WTC11 (cell line): ENCODE data around the gene VSIG2. TPM values are rescaled to one million over a fixed set of nuclear protein-coding genes. Genes with fewer than 3 reads are reported as not detected.

Source experiments
- ATAC-seq: fragments of 200-7000 bp; cut with Tn5 transposase; 2 replicates; pipeline ENCODE4 v1.10.0; 2021; ENCODE audit warnings: mild to moderate bottlenecking, moderate library complexity
- CTCF ChIA-PET: fragments of 300-600 bp; sonication (Branson Sonifier 250); formaldehyde crosslinking; loops from one replicate; lab custom pipeline; 2021; ENCODE audit warnings: antibody characterized with exemption; lab: Charles Lee
- POLR2A ChIA-PET: fragments of 350-600 bp; sonication (Branson Sonifier 250); formaldehyde crosslinking; loops from one replicate; lab custom pipeline; 2021; ENCODE audit warnings: antibody characterized with exemption; lab: Charles Lee
- DNase-seq: peaks from one replicate; pipeline ENCODE4 v3.0.0; 2021; ENCODE audit warnings: low spot score
- H3K27ac Mint-ChIP-seq: 2 replicates; pipeline ENCODE4 v1.8.0; 2021; ENCODE audit warnings: mixed read lengths
- H3K27me3 Mint-ChIP-seq: 2 replicates; pipeline ENCODE4 v1.8.0; 2021; ENCODE audit warnings: low read depth, mild to moderate bottlenecking, moderate library complexity, mixed read lengths
- H3K36me3 Mint-ChIP-seq: 2 replicates; pipeline ENCODE4 v1.8.0; 2021; ENCODE audit warnings: mixed read lengths
- H3K4me1 Mint-ChIP-seq: 2 replicates; pipeline ENCODE4 v1.8.0; 2022; ENCODE audit warnings: mixed read lengths
- H3K4me3 Mint-ChIP-seq: 2 replicates; pipeline ENCODE4 v1.8.0; 2021; ENCODE audit warnings: mild to moderate bottlenecking, moderate library complexity, mixed read lengths
- H3K9me3 Mint-ChIP-seq: 2 replicates; pipeline ENCODE4 v1.8.0; 2021; ENCODE audit warnings: mixed read lengths
- CDX4 ChIP-seq: fragments of 250-450 bp; sonication (Bioruptor Pico); IDR thresholded peaks from 2 replicates; pipeline ENCODE4 v1.9.0; 2021; ENCODE audit warnings: moderate library complexity, mild to moderate bottlenecking, inconsistent platforms, borderline replicate concordance
- CREM ChIP-seq: sonication (generic); formaldehyde crosslinking; IDR thresholded peaks from 2 replicates; pipeline ENCODE4 v1.8.1; 2022; ENCODE audit warnings: mild to moderate bottlenecking, missing genetic modification reagents, moderate library complexity
- E2F1 ChIP-seq: sonication (generic); formaldehyde crosslinking; IDR thresholded peaks from 2 replicates; pipeline ENCODE4 v1.8.0; 2022; ENCODE audit warnings: mild to moderate bottlenecking, missing genetic modification reagents
- FOXP1 ChIP-seq: sonication (generic); formaldehyde crosslinking; IDR thresholded peaks from 2 replicates; pipeline ENCODE4 v1.8.0; 2022; ENCODE audit warnings: missing genetic modification reagents, mild to moderate bottlenecking, moderate library complexity, borderline replicate concordance
- HMGXB4 ChIP-seq: sonication (generic); formaldehyde crosslinking; IDR thresholded peaks from 2 replicates; pipeline ENCODE4 v1.8.1; 2023; ENCODE audit warnings: mild to moderate bottlenecking, moderate library complexity, missing genetic modification reagents
- KAT7 ChIP-seq: sonication (generic); formaldehyde crosslinking; IDR thresholded peaks from 2 replicates; pipeline ENCODE4 v1.8.1; 2023; ENCODE audit warnings: missing genetic modification reagents, mild to moderate bottlenecking, borderline replicate concordance
- NFATC4 ChIP-seq: fragments of 250-450 bp; sonication (Bioruptor Pico); IDR thresholded peaks from 2 replicates; pipeline ENCODE4 v1.9.0; 2021; ENCODE audit warnings: mild to moderate bottlenecking
- SP1 ChIP-seq: sonication (generic); formaldehyde crosslinking; conservative IDR thresholded peaks from 2 replicates; pipeline ENCODE4 v1.8.1; 2022; ENCODE audit warnings: missing genetic modification reagents
- ZNF219 ChIP-seq: sonication (generic); formaldehyde crosslinking; IDR thresholded peaks from 2 replicates; pipeline ENCODE4 v1.8.0; 2023; ENCODE audit warnings: missing genetic modification reagents, mild to moderate bottlenecking, borderline replicate concordance
- ZNF263 ChIP-seq: sonication (generic); formaldehyde crosslinking; IDR thresholded peaks from 2 replicates; pipeline ENCODE4 v1.8.1; 2022; ENCODE audit warnings: low read depth, mild to moderate bottlenecking, moderate library complexity, missing genetic modification reagents
- ZNF317 ChIP-seq: sonication (generic); formaldehyde crosslinking; IDR thresholded peaks from 2 replicates; pipeline ENCODE4 v1.8.1; 2023; ENCODE audit warnings: low read depth, mild to moderate bottlenecking, moderate library complexity, missing genetic modification reagents, borderline replicate concordance
- total RNA-seq: library from RNA; stranded (reverse); gene quantifications from 3 replicates; pipeline ENCODE4 v1.2.3, GENCODE V29; 2021
- TF ChIP-seq, protein P1 (sequence below): sonication (generic); formaldehyde crosslinking; IDR thresholded peaks from 2 replicates; pipeline ENCODE4 v1.8.1; 2022; ENCODE audit warnings: low read depth, missing genetic modification reagents, borderline replicate concordance
- TF ChIP-seq, protein P2 (sequence below): sonication (generic); formaldehyde crosslinking; IDR thresholded peaks from 2 replicates; pipeline ENCODE4 v1.8.1; 2022; ENCODE audit warnings: mild to moderate bottlenecking, missing genetic modification reagents, moderate library complexity, borderline replicate concordance
- TF ChIP-seq, protein P3 (sequence below): fragments of 200-600 bp; IDR thresholded peaks from 2 replicates; pipeline ENCODE4 v1.8.0; 2022; ENCODE audit warnings: antibody characterized with exemption
- TF ChIP-seq, protein P4 (sequence below): sonication (generic); formaldehyde crosslinking; conservative IDR thresholded peaks from 2 replicates; pipeline ENCODE4 v1.8.1; 2023; ENCODE audit warnings: mild to moderate bottlenecking, low read depth, missing genetic modification reagents, moderate library complexity

Gene VSIG2
- total RNA-seq, 1 experiment from 2014 or later: 0.79 TPM

DNA sequence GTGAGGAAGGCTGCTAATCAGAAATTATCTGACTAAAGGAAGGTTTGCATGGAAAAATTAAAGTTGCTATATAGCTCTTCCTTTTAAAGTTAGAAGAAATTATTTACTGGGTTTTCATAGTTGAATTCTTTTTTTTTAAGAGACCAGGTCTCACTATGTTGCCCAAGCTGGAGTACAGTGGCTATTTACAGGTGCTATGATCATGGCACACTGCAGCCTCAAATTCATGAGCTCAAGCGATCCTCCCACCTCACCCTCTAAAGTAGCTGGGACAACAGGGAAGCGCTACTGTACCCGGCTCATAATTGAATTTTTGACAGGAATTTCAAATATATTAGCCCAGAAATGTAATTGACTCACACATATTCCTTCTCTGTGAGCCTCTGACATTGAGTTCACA, 44.3 kb upstream of the VSIG2 start (continued):
- no peak for TF ChIP-seq HMGXB4
- TF ChIP-seq FOXP1: no peak
- no peak for TF ChIP-seq E2F1 (CRISPR knock-in tag)
- TF ChIP-seq ZNF317 (CRISPR knock-in tag): no peak
- no peak for TF ChIP-seq ZNF263 (CRISPR knock-in tag)
- TF ChIP-seq, protein P1, sequence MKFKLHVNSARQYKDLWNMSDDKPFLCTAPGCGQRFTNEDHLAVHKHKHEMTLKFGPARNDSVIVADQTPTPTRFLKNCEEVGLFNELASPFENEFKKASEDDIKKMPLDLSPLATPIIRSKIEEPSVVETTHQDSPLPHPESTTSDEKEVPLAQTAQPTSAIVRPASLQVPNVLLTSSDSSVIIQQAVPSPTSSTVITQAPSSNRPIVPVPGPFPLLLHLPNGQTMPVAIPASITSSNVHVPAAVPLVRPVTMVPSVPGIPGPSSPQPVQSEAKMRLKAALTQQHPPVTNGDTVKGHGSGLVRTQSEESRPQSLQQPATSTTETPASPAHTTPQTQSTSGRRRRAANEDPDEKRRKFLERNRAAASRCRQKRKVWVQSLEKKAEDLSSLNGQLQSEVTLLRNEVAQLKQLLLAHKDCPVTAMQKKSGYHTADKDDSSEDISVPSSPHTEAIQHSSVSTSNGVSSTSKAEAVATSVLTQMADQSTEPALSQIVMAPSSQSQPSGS: no peak
- TF ChIP-seq, protein P2, sequence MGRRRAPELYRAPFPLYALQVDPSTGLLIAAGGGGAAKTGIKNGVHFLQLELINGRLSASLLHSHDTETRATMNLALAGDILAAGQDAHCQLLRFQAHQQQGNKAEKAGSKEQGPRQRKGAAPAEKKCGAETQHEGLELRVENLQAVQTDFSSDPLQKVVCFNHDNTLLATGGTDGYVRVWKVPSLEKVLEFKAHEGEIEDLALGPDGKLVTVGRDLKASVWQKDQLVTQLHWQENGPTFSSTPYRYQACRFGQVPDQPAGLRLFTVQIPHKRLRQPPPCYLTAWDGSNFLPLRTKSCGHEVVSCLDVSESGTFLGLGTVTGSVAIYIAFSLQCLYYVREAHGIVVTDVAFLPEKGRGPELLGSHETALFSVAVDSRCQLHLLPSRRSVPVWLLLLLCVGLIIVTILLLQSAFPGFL (CRISPR knock-in tag): no peak
- TF ChIP-seq CREM: no peak
- TF ChIP-seq SP1 (CRISPR knock-in tag): no peak
- TF ChIP-seq CDX4 (CRISPR knock-in tag): no peak
- TF ChIP-seq, all 79 proteins: peak for 0

DNA sequence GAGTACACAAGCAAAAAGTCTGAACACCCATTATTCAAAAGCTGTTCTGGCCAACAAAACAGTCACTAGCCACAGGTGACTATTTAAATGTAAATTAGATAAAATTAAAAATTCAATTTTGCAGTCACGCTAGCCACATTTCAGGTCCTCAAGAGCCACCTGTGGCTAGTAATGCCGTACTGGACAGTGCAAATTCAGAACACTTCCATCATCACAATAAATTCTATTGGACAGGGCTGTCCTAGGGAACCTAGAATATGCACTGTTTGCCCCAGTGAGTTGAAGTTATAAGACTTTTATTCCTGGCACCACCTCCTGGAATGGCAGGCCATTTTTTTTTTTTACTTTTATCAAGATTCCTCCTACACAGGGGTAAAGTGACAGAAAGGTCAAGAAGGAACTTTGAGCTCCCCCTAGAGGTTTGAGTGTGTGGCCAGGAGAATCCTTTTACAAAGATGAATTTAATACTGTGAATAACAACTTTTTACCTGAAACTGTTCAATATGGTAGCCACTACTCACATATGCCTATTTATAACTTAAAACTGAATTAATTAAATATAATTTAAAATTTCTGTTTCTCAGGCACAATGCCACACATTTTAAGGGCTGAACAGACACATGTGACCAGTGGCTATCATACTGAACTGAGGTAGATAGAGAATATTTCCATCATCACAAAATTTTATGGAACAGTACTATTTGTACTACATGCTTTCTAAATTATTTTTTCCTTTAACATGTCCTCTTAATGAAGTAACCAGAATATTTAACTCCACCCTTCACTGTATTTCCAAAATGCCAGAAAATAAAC, 41.6 kb upstream of the VSIG2 start:
- peak; percentile 82 for ATAC-seq
- no peak for TF ChIP-seq ZNF219
- TF ChIP-seq KAT7: no peak
- TF ChIP-seq, protein P3, sequence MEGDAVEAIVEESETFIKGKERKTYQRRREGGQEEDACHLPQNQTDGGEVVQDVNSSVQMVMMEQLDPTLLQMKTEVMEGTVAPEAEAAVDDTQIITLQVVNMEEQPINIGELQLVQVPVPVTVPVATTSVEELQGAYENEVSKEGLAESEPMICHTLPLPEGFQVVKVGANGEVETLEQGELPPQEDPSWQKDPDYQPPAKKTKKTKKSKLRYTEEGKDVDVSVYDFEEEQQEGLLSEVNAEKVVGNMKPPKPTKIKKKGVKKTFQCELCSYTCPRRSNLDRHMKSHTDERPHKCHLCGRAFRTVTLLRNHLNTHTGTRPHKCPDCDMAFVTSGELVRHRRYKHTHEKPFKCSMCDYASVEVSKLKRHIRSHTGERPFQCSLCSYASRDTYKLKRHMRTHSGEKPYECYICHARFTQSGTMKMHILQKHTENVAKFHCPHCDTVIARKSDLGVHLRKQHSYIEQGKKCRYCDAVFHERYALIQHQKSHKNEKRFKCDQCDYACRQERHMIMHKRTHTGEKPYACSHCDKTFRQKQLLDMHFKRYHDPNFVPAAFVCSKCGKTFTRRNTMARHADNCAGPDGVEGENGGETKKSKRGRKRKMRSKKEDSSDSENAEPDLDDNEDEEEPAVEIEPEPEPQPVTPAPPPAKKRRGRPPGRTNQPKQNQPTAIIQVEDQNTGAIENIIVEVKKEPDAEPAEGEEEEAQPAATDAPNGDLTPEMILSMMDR: peak; percentile 51
- TF ChIP-seq NFATC4 (CRISPR knock-in tag): no peak
- TF ChIP-seq, protein P4, sequence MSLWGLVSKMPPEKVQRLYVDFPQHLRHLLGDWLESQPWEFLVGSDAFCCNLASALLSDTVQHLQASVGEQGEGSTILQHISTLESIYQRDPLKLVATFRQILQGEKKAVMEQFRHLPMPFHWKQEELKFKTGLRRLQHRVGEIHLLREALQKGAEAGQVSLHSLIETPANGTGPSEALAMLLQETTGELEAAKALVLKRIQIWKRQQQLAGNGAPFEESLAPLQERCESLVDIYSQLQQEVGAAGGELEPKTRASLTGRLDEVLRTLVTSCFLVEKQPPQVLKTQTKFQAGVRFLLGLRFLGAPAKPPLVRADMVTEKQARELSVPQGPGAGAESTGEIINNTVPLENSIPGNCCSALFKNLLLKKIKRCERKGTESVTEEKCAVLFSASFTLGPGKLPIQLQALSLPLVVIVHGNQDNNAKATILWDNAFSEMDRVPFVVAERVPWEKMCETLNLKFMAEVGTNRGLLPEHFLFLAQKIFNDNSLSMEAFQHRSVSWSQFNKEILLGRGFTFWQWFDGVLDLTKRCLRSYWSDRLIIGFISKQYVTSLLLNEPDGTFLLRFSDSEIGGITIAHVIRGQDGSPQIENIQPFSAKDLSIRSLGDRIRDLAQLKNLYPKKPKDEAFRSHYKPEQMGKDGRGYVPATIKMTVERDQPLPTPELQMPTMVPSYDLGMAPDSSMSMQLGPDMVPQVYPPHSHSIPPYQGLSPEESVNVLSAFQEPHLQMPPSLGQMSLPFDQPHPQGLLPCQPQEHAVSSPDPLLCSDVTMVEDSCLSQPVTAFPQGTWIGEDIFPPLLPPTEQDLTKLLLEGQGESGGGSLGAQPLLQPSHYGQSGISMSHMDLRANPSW (CRISPR knock-in tag): no peak
- DNase-seq: peak; percentile 25
- H3K9me3 Mint-ChIP-seq: no peaks in the 10 kb centered on the region
- ChIA-PET CTCF (interaction anchor here (0.5 to 3.7 kb wide), 48 partner anchors 8 to 392 kb away, joined by 3 to 50 read pairs (median 4); partner anchors contain the start of genes ESAM, NRGN, ROBO3 and SIAE), POLR2A (interaction anchor here (0.6 kb wide), 1 partner anchor 43 kb away, joined by 7 read pairs; no protein-coding TSS in a partner anchor)
- no peaks in the 10 kb centered on the region for H3K36me3 Mint-ChIP-seq
- peaks cover 76% of the 10 kb centered on the region for H3K4me1 Mint-ChIP-seq
- H3K27ac Mint-ChIP-seq: peak overlapping the region; percentile 22; the same call in 1 of the 2 replicates
- peak overlapping the region; percentile 50 for H3K4me3 Mint-ChIP-seq
- H3K27me3 Mint-ChIP-seq: no peaks in the 10 kb centered on the region
